HepG2 (cell line): ENCODE measurements around the gene ALPK3. TPM values are rescaled to one million over a fixed set of nuclear protein-coding genes. Genes with fewer than 3 reads are reported as not detected.

Experiments
- ETV5 ChIP-seq: IDR thresholded peaks from 2 replicates; pipeline ENCODE4 v1.6.1; 2018; ENCODE audit warnings: missing biosample characterization, missing genetic modification reagents, inconsistent platforms, borderline replicate concordance
- FOXA3 ChIP-seq: IDR thresholded peaks from 2 replicates; pipeline ENCODE4 v1.6.1; 2016; ENCODE audit warnings: missing genetic modification reagents, missing compliant biosample characterization
- FOXO1 ChIP-seq: sonication (generic); formaldehyde crosslinking; IDR thresholded peaks from 2 replicates; pipeline ENCODE4 v1.4.0; 2020; ENCODE audit warnings: missing genetic modification reagents
- FOXP4 ChIP-seq: sonication (generic); formaldehyde crosslinking; IDR thresholded peaks from 2 replicates; pipeline ENCODE4 v1.4.0; 2020; ENCODE audit warnings: missing genetic modification reagents
- GATAD2A ChIP-seq: IDR thresholded peaks from 2 replicates; pipeline ENCODE4 v1.6.1; 2016
- HNF1A ChIP-seq, 2 experiments: sonication (generic) in 1 of 2; formaldehyde crosslinking in 1 of 2; IDR thresholded peaks; 2 replicates each; pipeline versions ENCODE4 v1.4.0 to v1.6.1; 2016 to 2020; ENCODE audit warnings: borderline replicate concordance in 1 of 2, low read depth in 1 of 2, mild to moderate bottlenecking in 1 of 2, missing genetic modification reagents in 1 of 2
- PAXIP1 ChIP-seq: sonication (generic); formaldehyde crosslinking; conservative IDR thresholded peaks from 2 replicates; pipeline ENCODE4 v1.4.0; 2020; ENCODE audit warnings: mild to moderate bottlenecking, missing genetic modification reagents, moderate library complexity
- RXRB ChIP-seq: IDR thresholded peaks from 2 replicates; pipeline ENCODE4 v1.6.1; 2016; ENCODE audit warnings: borderline replicate concordance, missing genetic modification reagents, missing compliant biosample characterization
- SAP130 ChIP-seq: IDR thresholded peaks from 2 replicates; pipeline ENCODE4 v1.6.1; 2016; ENCODE audit warnings: low read depth
- SOX13 ChIP-seq, 3 experiments: fragments of 450-650 bp in 1 of 3; sonication (generic) in 1 of 3; formaldehyde crosslinking in 1 of 3; IDR thresholded peaks in 2 of 3; conservative IDR thresholded peaks in 1 of 3; 2 replicates each; pipeline versions ENCODE4 v1.5.0 to v1.6.1; 2016 to 2020; ENCODE audit warnings: antibody characterized with exemption in 1 of 3, mild to moderate bottlenecking in 1 of 3, missing compliant biosample characterization in 1 of 3, missing genetic modification reagents in 1 of 3, moderate library complexity in 1 of 3
- ZBTB20 ChIP-seq: sonication (generic); formaldehyde crosslinking; IDR thresholded peaks from 2 replicates; pipeline ENCODE4 v1.8.1; 2023; ENCODE audit warnings: missing genetic modification reagents, low read depth, mild to moderate bottlenecking, borderline replicate concordance
- ZBTB26 ChIP-seq: IDR thresholded peaks from 2 replicates; pipeline ENCODE4 v1.6.1; 2016; ENCODE audit warnings: missing compliant biosample characterization, missing genetic modification reagents, borderline replicate concordance
- ZNF414 ChIP-seq: sonication (generic); formaldehyde crosslinking; IDR thresholded peaks from 2 replicates; pipeline ENCODE4 v1.5.0; 2020; ENCODE audit warnings: missing genetic modification reagents
- ZNF513 ChIP-seq: sonication (generic); formaldehyde crosslinking; conservative IDR thresholded peaks from 2 replicates; pipeline ENCODE4 v1.5.0; 2020; ENCODE audit warnings: missing genetic modification reagents
- polyA plus RNA-seq, 8 experiments: library from polyadenylated mRNA; depleted of rRNA in 3 of 8; stranded (reverse) in 7 of 8; unstranded in 1 of 8; fragments of >200 nt; fragmentation: Illumina TruSeq in 4 of 8; extraction: Trizol in 4 of 8; gene quantifications; 2 replicates each; pipeline versions ENCODE4 v1.2.1 to v1.2.3, GENCODE V29; 2011 to 2016; ENCODE audit warnings: low read depth in 4 of 8, missing spikeins in 1 of 8, mixed read lengths in 1 of 8; ENCODE audit not compliant: insufficient read depth in 1 of 8
- total RNA-seq, 5 experiments: library from RNA; depleted of rRNA; stranded (reverse); fragments of >200 nt; fragmentation: Illumina TruSeq; extraction: Trizol; gene quantifications; 2 replicates each; pipeline ENCODE4 v1.2.3, GENCODE V29; 2016; ENCODE audit warnings: low read depth in 1 of 5

ALPK3 gene
- total and polyA plus RNA-seq, 2 of the 13 experiments (the other 11 are each of a cell fraction or from before 2014, with no cell fraction given): 0.04 to 0.42 TPM

- TF ChIP-seq PAXIP1 (CRISPR knock-in tag) (peak; percentile 89), ZBTB26 (CRISPR knock-in tag) (peak; percentile 100), RXRB (peak; percentile 33; the same call in 1 of the 2 replicates), SOX13 (IDR thresholded peaks at IDR 0.05) (no peak), SOX13 (CRISPR knock-in tag; conservative IDR thresholded peaks at IDR 0.05 in 1 of 2, IDR thresholded peaks at IDR 0.05 in 1 of 2) (peak in 1 of 2 experiments; percentile 32; a peak in 1 of 4 replicates), HNF1A (IDR thresholded peaks at IDR 0.05; ENCODE audit: low read depth) (peak; percentile 58; the same call in 1 of the 2 replicates), HNF1A (CRISPR knock-in tag; IDR thresholded peaks at IDR 0.05; ENCODE audit: borderline replicate concordance) (no peak), ZNF513 (CRISPR knock-in tag) (no peak), FOXA3 (CRISPR knock-in tag) (peak; percentile 87), GATAD2A (peak; percentile 72), FOXP4 (CRISPR knock-in tag) (peak; percentile 75), ZNF414 (CRISPR knock-in tag) (no peak), ETV5 (CRISPR knock-in tag) (peak; percentile 73; the same call in 1 of the 2 replicates), SAP130 (CRISPR knock-in tag) (peak; percentile 67), ZBTB20 (CRISPR knock-in tag) (peak; percentile 31; the same call in 1 of the 2 replicates), FOXO1 (CRISPR knock-in tag) (peak; percentile 12; the same call in 1 of the 2 replicates)
These were observed 27.8 kb downstream of the ALPK3 start (continued) for GRCh38 chr15:84844964-84845363.
